M059J (cell line): ENCODE results near the gene CTBP2. TPM values are rescaled to one million over a fixed set of nuclear protein-coding genes. Genes with fewer than 3 reads are reported as not detected.
"Not testable (repeated sequence)": the region's sequence is repeated elsewhere in the genome, so short reads cannot be mapped to it uniquely, and the experiment has no call there.

Experiments
- DNase-seq: peaks from one replicate; pipeline ENCODE4 v3.0.0-alpha.2; 2012; ENCODE audit warnings: low read depth
- total RNA-seq: library from RNA; depleted of rRNA; stranded (reverse); fragments of >200 nt; shearing (Covaris generic); gene quantifications from 2 replicates; pipeline ENCODE4 v1.2.3, GENCODE V29; 2014

CTBP2 gene
- total RNA-seq, 1 experiment from 2014 or later = 55.5 TPM

DNA sequence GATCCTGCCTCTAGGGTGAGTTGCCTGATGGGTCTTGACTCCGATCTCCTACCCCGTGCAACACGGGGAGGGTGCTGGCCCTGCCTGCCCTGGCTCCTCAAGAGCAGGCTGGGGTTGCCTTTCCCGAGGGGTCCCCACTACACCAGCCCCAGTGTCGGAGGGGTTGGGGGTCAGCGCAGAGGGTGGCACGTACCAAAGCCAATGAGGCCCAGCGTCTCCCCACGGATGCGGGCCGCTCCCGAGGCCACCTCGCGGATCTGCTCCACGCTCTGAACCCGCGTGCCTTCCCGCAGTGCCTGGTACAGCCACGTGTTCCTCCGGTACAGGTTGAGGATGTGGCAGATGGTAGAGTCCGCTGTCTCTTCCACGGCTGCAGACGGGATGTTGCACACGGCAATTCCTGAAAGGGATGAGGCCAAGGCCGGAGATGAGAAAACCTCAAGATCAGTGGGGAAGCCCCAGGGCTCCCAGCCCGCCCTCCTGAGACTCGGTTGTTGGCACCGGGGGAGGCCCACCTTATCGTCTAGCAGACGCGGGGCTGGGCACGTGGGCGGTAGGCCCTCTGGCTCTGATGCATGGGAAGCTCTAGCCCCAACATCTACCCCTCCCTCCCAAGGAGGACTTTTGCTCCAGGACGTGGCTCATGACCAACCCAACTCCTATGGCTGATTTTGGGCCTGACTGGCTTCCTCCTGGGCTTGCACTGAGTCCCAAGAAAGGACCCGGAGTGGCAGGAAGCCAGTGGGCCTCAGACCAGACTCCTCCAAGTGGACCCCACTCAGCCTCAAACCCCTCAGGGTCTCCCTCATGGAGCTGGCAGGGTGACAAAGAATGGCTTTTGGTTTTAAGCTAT is 162.4 kb downstream of the CTBP2 start:
- no peak for DNase-seq

- no peak for DNase-seq
Measured at GRCh38 chr10:124997306-124997705, 163.1 kb downstream of the CTBP2 start.

DNA sequence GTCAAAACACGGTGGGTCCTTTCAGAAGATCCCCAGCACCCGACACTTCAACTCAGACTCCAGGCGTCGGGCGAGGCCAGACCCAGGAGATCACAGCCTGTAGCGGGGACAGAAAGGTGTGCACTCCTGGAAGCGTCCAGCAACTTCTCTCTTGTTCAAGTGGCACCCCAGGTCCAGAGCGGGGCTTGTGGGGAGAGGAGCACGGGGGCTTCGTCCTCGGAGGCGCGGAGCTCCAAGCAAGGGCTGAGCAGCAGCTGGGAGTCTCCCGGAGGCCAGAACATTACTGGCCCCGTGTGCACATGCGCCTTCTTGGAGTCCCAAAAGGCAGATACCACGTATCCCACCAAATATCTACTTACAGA is 163.5 kb downstream of the CTBP2 start:
- no peak for DNase-seq

GRCh38 chr10:124996127-124996853 is 164.1 kb downstream of the CTBP2 start:
- no peak for DNase-seq

DNA sequence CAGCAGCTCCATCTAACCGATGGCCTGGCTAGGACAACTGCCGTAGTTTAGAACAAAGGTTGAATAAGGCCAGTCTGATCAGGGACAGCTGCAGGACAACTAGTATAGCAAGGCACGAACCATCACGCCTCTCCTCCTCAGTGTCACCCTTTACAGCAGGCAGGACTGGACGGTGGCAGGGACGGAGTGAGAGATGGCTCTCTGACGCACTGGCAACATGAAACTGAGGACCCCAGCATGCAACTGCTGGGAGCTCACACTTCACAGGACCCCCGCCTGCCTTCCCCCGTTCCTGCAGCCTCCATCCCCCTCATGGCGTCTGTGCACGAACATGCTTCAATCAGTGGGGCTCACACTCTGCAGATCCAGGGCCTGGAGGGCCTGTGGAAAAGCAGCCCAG is 164.8 kb downstream of the CTBP2 start:
- no peak for DNase-seq

GRCh38 chr10:124994573-124995473 is 165.5 kb downstream of the CTBP2 start:
- DNase-seq = no peak

DNA sequence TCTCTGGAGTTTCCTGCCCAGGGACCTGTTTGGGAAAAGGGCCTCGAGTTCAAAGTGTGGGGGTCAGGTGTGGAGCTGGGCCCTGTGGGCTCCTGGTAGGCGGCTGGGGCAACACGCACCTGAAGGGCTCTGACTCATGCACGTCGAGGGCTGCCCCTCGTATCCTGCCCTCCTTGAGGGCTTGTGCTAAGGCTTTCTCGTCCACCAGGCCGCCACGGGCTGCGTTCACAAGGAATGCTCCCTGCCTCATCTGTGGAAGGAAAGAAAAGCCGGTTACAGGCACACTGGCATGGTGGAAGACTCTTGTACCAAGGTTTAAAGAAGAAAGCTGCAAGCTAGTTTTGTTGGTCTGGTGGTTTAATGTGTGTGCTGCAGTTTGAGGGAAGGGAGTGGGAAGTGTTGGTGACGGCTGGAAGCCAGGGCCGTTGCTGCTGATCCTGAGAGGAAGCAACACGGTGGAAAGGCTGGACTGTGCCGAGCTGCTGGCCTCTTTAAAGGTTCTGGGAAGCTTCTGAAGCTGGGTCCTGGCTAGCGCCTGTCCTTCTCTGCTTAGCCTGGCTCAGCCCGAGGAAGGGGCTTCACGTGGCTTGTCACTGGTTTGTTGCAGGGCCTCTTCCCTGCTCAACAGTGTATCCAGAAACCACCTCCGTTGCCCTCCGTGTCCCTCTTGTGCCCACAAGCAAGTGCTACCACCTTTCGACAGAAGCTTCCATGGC is 166.5 kb downstream of the CTBP2 start:
- no peak for DNase-seq

DNA sequence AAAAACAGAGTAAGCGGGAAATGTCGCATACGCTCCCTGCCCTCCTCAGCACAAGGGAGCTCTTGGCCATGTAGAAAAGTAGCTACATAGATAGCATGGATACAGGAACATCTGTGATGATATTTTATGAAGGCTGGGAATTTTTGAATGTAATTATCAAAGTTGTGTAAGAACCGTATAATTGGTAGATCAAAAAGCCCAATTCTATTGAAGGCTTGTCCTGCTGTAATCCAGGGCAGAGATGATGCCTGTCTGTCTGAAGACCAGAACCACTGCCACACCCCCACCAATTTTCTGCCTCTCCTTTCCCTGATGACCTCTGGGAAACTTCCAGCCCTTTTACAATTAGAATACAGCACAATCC is 167.0 kb downstream of the CTBP2 start:
- DNase-seq = no peak

- peak; percentile 48 for DNase-seq
Measured at GRCh38 chr10:124992462-124993344, 167.7 kb downstream of the CTBP2 start.

GRCh38 chr10:124991835-124992234 is 168.5 kb downstream of the CTBP2 start:
- no peak for DNase-seq

DNA sequence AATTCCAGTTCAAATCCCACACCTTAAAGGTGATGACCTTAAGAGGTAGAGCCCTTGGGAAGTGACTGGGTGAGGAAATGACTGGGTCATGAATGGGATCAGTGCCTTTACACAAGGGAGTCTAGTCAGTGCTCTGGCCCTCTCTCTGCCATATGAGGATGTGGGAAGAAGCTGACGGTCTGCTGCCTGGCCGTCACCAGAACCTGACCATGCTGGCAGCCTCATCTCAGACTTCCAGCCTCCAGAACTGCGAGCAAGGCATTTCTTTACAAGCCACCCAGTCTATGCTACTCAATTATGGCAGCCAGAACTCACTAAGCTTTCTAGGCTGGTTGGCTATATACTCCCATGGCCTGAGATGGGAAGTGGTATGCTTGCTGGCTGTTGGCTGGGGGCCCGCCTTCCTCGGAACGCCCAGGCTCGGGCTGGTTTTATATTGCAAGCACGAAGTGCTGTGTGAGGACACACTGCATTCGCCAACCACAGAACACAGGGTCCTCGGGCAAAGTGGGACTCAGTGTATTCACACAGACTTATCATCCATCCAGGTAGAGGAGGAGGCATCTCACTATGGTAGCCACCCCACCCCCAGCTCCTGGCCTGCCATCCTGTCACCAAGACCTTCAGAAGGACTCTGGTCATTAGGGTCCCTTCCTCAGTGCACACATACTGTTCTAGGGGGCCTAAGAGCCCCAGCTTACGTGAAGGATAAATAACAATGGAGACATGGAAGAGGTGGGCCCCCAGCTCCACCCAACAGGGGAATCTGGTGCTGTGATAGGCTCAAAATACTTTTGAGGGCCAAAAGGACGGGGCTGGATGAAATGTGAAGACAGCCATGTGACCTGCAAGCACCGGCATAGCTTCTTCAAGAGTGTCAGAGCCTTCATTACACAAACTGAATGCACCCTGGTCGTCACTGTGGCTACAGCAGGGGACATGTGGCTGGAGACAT is 169.4 kb downstream of the CTBP2 start:
- no peak for DNase-seq

DNA sequence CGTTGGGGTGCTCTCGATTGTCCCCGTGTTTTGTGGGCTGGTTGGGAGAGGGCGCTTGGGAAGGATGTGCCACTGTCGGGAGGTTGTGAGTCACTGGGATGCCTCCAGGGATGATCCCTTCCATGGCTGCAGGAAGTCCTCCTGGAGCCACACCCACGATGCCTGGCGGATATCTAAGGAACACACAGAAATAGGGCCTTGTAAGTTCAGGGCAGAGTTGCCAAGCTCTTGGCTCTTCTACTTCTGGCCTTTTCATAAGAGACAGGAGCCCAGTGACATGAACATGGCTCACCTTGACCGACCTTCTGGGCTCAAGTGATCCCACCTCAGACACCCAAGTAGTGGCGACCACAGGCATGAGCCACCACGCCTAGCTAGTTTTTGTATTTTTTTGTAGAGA is 170.8 kb downstream of the CTBP2 start:
- DNase-seq = peak; percentile 33

- DNase-seq = not testable (repeated sequence)
Measured at GRCh38 chr10:124988753-124989152, 171.6 kb downstream of the CTBP2 start.

DNA sequence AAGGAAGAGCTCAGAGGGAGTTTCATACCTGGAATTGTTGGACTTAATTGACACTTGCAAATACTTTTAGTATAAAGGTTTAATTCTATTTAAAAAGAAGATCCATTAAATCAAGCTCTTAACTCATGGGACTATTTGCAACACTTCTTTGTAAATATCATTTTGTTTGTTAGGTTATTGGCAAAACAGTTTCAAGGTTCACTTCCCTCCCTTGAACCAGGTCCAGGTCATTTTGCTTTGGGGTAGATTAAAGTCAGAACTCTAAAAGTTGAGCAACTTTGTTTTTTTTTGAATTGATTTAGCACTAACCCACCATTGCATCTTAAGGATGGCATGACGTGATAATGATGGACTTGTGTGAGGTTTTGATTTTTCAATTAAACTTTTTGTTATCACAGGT is 172.6 kb downstream of the CTBP2 start:
- no peak for DNase-seq

DNA sequence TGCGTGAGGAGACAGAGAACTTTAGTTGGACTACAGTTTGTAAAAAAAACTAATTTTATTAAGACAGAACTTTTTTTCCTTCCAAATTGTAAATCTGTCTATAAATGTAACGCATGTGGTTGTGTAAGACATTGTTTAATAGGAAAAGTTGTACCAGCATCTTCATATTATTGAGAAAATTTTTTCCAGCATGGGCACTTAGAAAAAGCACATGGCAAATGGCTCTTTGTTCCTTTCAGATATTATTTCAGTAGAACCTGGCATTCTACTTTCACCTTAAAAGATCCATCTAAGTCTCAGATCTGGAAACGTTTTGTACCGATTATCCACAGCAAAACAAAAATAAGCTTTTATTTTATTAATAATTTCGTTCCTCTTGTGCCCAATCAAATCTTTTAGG is 175.2 kb downstream of the CTBP2 start:
- no peak for DNase-seq

- no peak for DNase-seq
Measured at GRCh38 chr10:124984376-124984775, 176.0 kb downstream of the CTBP2 start.

- peak; percentile 28 for DNase-seq
Measured at GRCh38 chr10:124983321-124983720, 177.0 kb downstream of the CTBP2 start.

DNA sequence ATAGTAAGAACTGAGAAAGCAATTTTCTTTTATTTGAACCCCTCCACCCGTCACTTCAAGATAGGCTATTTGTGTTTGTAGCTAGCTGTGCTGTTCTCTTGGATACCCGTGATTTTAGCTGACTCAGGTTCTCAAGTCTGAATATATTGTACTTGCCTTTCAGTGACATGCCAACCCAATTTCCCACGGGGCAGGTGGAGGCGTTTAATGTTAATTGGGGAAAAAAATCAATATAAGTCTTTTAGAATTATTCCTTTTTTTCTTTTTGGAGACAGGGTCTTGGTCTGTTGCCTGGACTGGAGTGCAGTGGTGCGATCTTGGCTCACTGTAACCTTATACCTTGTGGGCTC is 182.0 kb downstream of the CTBP2 start:
- DNase-seq = no peak

- DNase-seq = no peak
Measured at GRCh38 chr10:124977648-124978375, 182.6 kb downstream of the CTBP2 start.
